Stimulated activated CD4-positive, alpha-beta T cell treated with anti-CD3 and anti-CD28 coated beads, Interleukin-1b, Interleukin-23, amount 100 ng/mL, for 24 hours (primary cell): Measurements from ENCODE around the gene BRD2.
A peak's percentile ranks its signal among the peaks of the same experiment; 100 is the strongest.

Source experiments
- DNase-seq, 4 experiments: peaks; one replicate each; pipeline ENCODE4 v3.0.0-alpha.2; 2020; ENCODE audit warnings: low read depth in 4 of 4, low spot score in 1 of 4

BRD2 gene

DNA sequence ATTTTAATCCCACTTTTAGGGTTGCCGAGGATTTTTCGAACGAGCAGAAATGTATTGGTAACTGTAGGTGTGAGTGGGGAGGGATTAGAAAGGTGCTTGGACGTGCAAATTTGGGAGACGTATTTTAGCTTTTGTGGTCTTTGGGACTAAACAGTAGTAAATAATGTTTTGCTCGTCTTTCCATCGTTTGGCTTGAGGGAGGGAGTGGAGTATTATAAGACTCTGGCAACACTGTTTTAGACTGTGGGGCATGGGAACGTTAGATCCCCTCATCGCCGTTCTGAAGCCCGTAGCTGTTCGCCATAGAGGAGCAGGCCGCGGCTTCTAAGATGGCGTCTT is 2.8 kb downstream of the BRD2 start:
- DNase-seq: no peak

DNA sequence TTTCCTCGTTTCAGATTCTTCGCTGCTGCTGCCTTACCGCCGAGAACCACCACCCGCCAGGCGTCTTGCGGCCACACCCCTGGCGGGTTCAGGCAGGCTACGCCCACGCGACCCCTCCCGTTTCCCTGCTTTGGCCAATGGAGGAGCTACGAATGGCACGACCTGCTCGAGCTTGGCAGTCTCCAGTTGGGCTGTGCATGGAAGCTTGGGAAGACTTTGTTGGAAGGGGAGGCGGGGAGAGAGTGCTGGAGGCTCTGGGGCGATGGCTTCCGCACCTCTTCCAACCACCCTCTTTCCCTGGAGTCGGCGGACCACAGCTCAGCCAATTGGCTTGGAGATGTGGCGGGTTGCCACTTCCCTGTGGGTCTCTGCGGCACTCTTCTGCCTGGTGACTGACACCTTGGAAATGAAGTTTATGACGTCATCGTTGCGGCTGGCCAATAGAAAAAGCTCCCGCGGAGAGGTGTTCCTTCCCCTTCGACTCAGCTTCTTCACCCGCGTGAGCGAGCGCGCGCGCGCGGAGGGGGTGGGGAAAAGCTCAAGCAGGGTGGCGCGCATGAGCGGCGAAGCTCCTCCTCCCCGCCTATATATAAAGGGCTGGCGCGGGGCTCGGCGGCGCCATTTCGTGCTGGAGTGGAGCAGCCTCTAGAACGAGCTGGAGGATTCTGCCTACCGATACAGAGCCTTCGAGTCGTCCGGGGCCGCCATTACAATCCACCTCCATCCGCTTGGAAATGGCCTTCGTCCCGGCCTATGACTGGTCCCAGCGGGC is 3.4 kb downstream of the BRD2 start:
- DNase-seq: peak; percentile 97 to 99 (median 98)

DNA sequence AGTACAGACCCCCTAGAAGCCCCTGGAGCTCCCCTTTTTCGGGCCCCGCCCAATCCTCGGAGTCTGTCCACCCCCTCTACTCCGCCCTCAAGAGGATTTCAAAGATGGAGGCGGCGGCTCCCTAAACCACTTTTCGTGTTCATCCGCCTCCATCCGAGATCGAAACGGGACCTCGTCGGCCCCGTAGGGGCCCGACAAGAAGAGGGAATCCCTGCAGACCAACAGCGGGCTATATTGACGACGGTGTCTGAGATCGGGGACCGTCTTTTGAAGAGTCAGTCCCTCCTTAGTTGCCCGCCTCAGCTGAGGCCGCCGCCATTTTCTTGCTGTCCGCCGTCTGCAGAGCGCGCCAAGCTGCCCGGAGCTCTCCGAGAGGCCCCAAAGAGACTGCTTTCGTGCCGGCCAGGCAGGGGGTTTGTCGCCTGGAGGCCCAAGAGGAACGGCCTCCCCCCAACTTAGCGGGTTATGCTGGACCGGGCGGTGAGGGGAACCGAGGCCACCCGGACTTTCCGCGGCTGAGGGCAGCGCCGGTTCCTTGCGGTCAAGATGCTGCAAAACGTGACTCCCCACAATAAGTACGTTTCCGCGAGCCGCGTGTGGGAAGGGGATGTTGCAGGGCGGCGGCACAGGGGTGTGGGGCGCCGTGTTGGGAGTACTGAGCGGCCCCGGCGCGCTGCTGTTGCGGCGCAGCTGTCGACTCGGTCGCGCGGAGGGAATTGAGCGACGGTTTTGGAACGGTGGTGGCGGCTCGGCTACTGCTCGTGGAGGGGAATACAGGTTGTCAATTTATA is 4.2 kb downstream of the BRD2 start:
- DNase-seq: no peak

DNA sequence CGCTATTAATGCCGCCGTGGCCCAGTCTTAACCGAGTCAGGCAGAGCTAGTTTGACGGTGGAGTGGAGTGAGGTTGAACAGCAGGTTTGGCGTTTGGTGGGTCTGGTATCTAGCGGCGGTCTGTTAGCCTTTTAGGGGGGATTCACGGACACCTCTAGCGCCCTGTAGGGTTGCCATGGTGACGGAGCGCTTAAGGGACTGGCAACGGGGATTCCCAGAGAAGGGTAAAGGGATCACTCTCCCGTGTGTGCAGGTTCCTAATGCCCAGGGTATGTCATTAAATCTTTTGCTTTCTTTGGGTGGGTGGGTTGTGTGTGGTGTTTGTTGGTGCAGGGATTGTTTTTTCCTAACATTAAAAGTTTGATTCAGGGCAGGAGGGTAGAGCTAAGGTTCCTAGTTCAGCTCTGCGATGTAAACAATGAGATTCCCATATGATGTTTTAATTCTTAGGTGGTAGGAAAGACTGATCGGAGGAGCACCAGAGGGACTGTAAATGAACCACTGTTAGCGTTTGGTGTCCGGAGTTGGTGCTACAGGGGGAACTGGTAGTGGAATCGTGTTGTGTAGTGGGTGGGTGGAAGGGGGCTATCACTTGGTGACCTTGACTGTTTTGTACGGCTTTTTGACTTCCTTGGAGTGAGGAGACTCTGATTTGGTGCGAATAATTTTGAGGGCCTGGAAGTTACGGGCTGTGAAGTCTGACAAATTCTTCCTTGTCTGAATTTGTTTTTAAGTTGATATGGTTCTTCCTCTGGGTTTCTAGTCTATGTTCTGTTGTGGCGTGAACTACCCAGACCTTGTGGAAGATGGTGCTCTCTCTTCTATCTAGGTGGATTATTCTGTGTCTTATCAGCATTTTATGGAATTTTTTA is 5.0 kb downstream of the BRD2 start:
- peak in 1 of 4 experiments; percentile 49 for DNase-seq

DNA sequence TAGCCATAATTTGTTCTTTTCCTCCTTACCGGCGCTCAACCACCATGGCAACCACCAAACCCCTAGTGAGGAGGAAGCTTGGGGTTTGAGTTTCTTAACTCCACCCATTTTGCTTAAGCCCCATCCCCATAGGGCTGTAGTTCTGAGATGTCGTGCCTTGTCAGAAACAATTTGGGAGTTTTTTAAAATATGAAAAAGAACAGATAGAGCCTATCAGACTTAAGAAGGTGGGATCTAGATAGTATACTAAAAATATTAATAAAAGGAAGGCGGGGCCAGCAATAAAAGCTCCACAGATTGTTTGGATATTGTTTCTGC is 5.6 kb downstream of the BRD2 start:
- DNase-seq: no peak

DNA sequence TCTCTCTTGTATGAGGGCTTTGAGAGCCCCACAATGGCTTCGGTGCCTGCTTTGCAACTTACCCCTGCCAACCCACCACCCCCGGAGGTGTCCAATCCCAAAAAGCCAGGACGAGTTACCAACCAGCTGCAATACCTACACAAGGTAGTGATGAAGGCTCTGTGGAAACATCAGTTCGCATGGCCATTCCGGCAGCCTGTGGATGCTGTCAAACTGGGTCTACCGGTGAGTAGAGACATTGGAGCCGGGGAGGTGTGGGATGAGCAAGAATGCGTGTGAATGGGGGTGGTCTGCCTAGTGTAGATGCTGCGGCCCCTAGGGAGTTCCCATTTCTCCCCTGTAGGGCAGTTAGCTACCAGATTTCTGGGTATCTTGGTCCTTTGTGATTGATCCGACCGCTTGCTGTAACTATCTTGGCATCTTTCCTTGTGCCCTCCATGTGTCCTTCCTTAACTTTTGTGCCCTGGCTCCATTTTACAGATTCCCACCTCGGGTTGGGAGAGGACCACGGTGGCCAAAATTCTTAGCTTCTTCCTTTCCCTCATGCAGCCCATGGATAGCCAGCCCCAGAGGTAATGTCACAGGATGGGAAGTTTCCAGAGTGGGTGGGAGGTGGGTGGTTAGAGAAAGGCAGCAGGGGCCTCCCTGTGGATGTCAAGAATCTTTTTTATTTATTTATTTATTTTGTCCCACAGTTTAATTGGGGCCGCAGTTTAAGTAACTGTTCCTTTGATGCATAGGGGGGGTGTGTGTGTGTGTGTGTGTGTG is 6.3 kb downstream of the BRD2 start:
- no peak for DNase-seq

DNA sequence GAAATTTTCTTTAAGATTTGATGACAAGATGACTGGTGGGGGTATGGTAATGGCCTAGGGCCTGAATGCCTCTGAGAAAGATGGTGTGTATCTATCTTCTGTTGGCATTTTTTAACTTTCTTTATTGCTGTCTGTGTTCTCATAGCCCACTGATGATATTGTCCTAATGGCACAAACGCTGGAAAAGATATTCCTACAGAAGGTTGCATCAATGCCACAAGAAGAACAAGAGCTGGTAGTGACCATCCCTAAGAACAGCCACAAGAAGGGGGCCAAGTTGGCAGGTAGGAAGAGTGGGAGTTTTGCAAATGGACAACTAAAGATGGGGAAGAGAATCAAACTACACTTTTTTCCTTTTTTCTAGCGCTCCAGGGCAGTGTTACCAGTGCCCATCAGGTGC is 7.5 kb downstream of the BRD2 start:
- no peak for DNase-seq

DNA sequence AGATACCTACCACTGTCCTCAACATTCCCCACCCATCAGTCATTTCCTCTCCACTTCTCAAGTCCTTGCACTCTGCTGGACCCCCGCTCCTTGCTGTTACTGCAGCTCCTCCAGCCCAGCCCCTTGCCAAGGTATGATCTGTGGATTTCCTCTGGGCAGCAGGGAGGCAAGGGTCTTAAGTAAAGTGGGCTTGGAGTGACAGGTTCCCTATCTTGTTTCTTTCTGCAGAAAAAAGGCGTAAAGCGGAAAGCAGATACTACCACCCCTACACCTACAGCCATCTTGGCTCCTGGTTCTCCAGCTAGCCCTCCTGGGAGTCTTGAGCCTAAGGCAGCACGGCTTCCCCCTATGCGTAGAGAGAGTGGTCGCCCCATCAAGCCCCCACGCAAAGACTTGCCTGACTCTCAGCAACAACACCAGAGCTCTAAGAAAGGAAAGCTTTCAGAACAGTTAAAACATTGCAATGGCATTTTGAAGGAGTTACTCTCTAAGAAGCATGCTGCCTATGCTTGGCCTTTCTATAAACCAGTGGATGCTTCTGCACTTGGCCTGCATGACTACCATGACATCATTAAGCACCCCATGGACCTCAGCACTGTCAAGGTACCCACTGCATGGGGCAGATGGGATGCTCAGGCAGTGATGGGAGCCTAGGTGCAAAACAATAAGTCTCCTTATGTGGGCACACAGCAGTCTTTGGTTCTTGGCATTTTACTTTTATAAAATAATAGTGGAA is 8.1 kb downstream of the BRD2 start:
- no peak for DNase-seq

DNA sequence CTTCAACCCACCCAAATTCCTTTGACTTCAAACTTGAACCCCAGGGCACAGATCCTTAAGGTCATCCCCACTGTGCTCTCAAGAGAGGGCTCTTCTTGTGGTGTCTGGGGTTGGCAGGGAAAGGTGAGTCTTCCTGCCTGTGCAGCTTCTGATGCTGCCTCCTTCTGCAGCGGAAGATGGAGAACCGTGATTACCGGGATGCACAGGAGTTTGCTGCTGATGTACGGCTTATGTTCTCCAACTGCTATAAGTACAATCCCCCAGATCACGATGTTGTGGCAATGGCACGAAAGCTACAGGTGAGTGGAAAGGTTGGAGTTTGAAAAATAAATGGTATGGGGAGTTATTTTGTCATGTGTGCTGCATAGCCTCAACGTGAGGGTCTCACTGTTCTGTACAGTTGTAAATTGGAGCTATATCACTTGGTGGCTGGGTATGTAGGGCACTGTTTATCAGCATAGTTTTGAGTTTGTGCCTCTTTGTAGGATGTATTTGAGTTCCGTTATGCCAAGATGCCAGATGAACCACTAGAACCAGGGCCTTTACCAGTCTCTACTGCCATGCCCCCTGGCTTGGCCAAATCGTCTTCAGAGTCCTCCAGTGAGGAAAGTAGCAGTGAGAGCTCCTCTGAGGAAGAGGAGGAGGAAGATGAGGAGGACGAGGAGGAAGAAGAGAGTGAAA is 9.0 kb downstream of the BRD2 start:
- no peak for DNase-seq

DNA sequence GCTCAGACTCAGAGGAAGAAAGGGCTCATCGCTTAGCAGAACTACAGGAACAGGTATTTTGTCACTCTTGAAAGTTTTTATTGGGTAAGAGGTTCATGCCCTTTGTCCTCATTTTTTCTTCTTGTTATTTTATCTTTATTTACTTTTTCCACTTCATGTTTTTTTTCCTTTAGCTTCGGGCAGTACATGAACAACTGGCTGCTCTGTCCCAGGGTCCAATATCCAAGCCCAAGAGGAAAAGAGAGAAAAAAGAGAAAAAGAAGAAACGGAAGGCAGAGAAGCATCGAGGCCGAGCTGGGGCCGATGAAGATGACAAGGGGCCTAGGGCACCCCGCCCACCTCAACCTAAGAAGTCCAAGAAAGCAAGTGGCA is 9.5 kb downstream of the BRD2 start:
- no peak for DNase-seq

DNA sequence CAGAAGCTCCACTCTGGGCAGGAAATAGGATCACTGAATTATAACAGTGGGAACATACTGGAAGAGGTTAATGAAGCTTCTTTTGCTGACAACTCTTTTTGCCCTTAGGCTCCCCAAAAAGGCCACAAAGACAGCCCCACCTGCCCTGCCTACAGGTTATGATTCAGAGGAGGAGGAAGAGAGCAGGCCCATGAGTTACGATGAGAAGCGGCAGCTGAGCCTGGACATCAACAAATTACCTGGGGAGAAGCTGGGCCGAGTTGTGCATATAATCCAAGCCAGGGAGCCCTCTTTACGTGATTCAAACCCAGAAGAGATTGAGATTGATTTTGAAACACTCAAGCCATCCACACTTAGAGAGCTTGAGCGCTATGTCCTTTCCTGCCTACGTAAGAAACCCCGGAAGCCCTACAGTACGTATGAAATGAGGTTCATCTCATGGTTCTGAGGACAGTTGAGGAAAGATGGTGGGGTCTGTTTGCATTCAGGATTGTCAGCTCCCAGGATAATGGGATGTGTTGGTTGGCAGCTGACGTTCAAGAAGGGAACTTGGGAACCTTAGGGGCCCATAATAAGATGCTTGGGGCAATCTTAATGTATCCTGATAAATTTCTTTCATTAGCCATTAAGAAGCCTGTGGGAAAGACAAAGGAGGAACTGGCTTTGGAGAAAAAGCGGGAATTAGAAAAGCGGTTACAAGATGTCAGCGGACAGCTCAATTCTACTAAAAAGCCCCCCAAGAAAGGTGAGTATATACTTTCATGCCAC is 11.5 kb downstream of the BRD2 start:
- DNase-seq: no peak

DNA sequence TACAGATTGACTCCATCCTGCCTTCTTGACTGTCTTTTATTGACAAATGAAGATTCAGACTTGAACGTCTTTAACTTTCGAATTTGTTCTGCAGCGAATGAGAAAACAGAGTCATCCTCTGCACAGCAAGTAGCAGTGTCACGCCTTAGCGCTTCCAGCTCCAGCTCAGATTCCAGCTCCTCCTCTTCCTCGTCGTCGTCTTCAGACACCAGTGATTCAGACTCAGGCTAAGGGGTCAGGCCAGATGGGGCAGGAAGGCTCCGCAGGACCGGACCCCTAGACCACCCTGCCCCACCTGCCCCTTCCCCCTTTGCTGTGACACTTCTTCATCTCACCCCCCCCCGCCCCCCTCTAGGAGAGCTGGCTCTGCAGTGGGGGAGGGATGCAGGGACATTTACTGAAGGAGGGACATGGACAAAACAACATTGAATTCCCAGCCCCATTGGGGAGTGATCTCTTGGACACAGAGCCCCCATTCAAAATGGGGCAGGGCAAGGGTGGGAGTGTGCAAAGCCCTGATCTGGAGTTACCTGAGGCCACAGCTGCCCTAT is 12.2 kb downstream of the BRD2 start:
- no peak for DNase-seq

DNA sequence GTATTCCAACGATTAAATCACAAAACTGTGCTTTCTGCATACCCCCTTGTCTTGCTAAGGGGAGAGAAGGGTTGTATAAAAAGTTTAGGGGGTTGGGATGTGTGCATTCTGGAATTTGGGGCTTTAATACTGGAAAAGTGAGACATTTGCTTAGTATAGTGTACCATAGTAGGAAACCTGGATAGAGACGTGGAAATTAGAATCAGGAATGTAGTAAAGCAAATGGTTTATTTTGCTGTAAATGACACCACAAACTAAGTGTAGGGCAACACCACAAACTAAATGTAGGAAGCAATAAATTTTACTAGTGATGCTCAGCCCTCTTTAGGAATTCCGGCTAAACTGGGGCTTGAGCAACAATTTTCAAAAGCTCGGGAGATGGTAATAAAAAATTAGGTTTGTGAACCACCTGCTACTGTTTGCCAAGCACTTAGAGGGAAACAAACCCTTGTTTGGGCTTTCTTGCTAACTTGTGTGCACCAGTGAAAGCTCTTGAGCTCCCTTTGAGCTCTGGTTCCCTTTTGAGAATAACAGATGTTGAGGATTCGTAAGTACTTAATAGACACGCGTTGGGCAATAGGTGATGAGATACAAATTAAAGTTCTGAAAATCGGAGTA is 13.8 kb downstream of the BRD2 start:
- DNase-seq: no peak

DNA sequence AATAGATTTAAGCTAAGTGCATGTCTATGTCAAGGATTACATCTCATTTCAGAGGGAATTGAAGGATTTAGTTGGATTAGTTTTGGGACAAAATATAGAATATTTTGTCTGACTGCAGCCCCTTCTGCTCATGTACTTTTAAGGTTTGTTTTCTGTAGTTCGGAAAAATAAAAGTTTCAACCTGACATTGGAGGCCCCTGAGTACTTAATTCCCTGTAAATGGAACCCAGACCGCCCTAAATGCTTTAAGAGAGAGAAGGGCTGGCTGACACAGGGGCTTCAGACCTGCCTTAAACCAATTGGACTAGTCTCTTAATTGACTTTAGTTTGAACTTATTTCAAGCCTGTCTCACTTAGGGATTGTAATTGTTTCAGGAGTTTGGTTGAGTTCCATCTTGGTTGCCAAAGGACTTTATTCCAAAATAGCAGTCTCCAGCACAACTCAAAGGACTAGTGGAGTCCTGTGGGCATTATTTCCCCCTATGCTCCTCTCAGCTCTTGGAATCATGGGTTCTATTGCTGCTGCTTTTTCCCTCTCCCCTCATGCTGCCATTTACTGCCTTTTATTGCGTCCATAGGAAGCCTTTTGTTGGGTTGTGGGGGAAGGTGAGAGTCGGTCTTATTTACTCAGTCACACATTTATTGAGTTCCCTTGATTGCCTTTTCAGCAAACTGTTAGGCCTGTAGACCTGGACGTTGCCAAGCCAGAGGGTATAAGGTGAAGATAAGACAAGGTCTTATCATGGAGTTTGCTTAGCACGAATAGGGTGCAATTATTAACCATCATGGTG is 14.5 kb downstream of the BRD2 start:
- DNase-seq: no peak

DNA sequence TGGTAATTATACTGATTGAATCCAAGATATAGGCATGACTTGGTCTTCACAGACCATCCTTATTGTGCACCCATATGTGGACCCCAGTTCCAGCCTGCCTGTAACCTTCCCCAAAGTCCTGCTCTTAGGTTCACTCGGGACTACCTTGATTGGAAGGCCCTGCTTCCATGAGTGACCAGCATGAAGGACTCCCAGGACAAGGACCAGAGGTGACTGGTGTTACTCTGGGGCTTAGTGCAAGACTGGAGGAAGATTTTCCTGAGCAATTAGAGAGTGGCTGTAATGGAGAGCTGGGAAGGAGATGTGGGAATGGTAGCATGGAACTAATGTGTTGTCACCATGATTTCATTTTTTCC is 15.1 kb downstream of the BRD2 start:
- DNase-seq: no peak

DNA sequence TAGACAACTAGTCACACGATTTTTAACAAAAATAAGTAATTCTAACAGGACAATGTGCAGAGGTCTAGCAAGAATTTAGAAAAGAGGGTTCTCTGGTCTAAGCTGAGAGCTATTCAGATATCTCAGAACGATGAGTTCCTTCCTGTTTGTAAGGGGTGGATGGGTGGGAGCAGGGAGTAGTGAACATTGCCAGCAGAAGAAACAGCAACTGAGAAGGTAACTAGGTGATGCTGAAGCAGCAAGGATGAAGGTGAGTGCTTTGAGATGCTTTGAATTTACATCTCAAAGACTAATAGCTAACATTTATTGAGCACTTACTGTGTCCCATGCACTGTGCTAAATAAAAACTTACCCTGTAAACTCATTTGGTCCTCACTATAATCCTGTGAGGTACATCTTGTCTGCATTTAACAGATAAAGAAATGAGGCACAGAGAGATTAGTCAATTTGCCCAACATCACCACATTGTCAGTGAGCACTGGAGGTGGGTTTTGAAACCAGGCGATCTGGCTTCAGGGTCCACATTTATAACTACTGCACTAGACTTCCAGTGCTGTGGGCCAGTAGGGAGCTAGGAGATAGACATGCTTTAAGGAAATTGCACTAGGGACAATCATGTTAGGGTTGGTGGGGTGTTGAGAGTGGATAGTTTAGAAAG is 15.7 kb downstream of the BRD2 start:
- DNase-seq: no peak
